Ishikawa (cell line): Measurements from ENCODE around the gene NR1D1.
A peak's percentile ranks its signal among the peaks of the same experiment; 100 is the strongest.

Experiments used
- CEBPB ChIP-seq: IDR thresholded peaks from 2 replicates; pipeline ENCODE4 v1.6.1; 2012
- CREB1 ChIP-seq: IDR thresholded peaks from 2 replicates; pipeline ENCODE4 v1.6.1; 2012; ENCODE audit warnings: low read depth
- EGR1 ChIP-seq: IDR thresholded peaks from 2 replicates; pipeline ENCODE4 v1.6.1; 2012
- EP300 ChIP-seq: IDR thresholded peaks from 2 replicates; pipeline ENCODE4 v1.6.1; 2012; ENCODE audit warnings: borderline replicate concordance
- FOXM1 ChIP-seq: IDR thresholded peaks from 2 replicates; pipeline ENCODE4 v1.6.1; 2012; ENCODE audit warnings: low read depth, borderline replicate concordance
- MAX ChIP-seq: IDR thresholded peaks from 2 replicates; pipeline ENCODE4 v1.6.1; 2012
- NFIC ChIP-seq: IDR thresholded peaks from 2 replicates; pipeline ENCODE4 v1.6.1; 2012
- RAD21 ChIP-seq: IDR thresholded peaks from 2 replicates; pipeline ENCODE4 v1.6.1; 2012; ENCODE audit warnings: low read depth
- REST ChIP-seq: IDR thresholded peaks from 2 replicates; pipeline ENCODE4 v1.6.1; 2012; ENCODE audit warnings: low read depth, mild to moderate bottlenecking
- TAF1 ChIP-seq: IDR thresholded peaks from 2 replicates; pipeline ENCODE4 v1.6.1; 2012; ENCODE audit warnings: low read depth, mild to moderate bottlenecking
- TCF12 ChIP-seq: IDR thresholded peaks from 2 replicates; pipeline ENCODE4 v1.6.1; 2012; ENCODE audit warnings: low read depth
- TEAD4 ChIP-seq: IDR thresholded peaks from 2 replicates; pipeline ENCODE4 v1.6.1; 2012
- USF1 ChIP-seq: IDR thresholded peaks from 2 replicates; pipeline ENCODE4 v1.6.1; 2012
- YY1 ChIP-seq: IDR thresholded peaks from 2 replicates; pipeline ENCODE4 v1.6.1; 2012; ENCODE audit warnings: low read depth
- ZBTB7A ChIP-seq: IDR thresholded peaks from 2 replicates; pipeline ENCODE4 v1.6.1; 2012; ENCODE audit warnings: low read depth

NR1D1 gene

GRCh38 chr17:40121181-40122135 lies 21.1 kb upstream of the NR1D1 start, which contains the start of gene MSL1:
Gene MSL1, plus strand, starts transcription at chr17:40121971. Its CDS starts 642 bp downstream, at chr17:40122613.
- TF ChIP-seq MAX (peak; percentile 25; the same call in 1 of the 2 replicates), TEAD4 (no peak), NFIC (peak; percentile 36; the same call in 1 of the 2 replicates), FOXM1 (no peak), CEBPB (peak; percentile 69; the same call in 1 of the 2 replicates), EGR1 (no peak), EP300 (no peak), TCF12 (no peak), TAF1 (peak; percentile 64; the same call in 1 of the 2 replicates), USF1 (no peak), YY1 (peak; percentile 47; the same call in 1 of the 2 replicates), ZBTB7A (peak; percentile 53)

- no peak for TF ChIP-seq NFIC
- TF ChIP-seq MAX: no peak
- TF ChIP-seq YY1: no peak
- TF ChIP-seq USF1: no peak
- no peak for TF ChIP-seq REST
- no peak for TF ChIP-seq ZBTB7A
Measured at GRCh38 chr17:40115101-40115436, 14.7 kb upstream of the NR1D1 start.

- TF ChIP-seq EP300 (0 out of 2 replicates have a peak, but pooled peaks have one; percentile 0), FOXM1 (0 out of 2 replicates have a peak, but pooled peaks have one; percentile 6), RAD21 (no peak), TEAD4 (peak; percentile 50)
Measured at GRCh38 chr17:40113907-40114245, 13.5 kb upstream of the NR1D1 start.

- TF ChIP-seq EP300: peak; percentile 30; the same call in 1 of the 2 replicates
- TF ChIP-seq ZBTB7A: no peak
- TF ChIP-seq YY1: peak; percentile 60
- peak; percentile 92 for TF ChIP-seq RAD21
- TF ChIP-seq TAF1: peak; percentile 63; the same call in 1 of the 2 replicates
- TF ChIP-seq NFIC: no peak; the same call in 1 of the 2 replicates
- TF ChIP-seq USF1: peak; percentile 98
- peak; percentile 48; the same call in 1 of the 2 replicates for TF ChIP-seq FOXM1
- TF ChIP-seq TCF12: no peak
- peak; percentile 70 for TF ChIP-seq EGR1
- no peak for TF ChIP-seq REST
- TF ChIP-seq MAX: peak; percentile 98
- peak; percentile 4; the same call in 1 of the 2 replicates for TF ChIP-seq TEAD4
- TF ChIP-seq CREB1: no peak
- no peak for TF ChIP-seq CEBPB
Measured at GRCh38 chr17:40113110-40113906, 12.9 kb upstream of the NR1D1 start.
